ENCODE data around the gene MAP3K20. TPM values are rescaled to one million over a fixed set of nuclear protein-coding genes. Genes with fewer than 3 reads are reported as not detected.

Gene MAP3K20
- polyA plus RNA-seq, 1 of the 3 experiments (the other 2 are of a cell fraction) = 8.5 TPM

- no peaks in the 10 kb centered on the region for H3K9me3 ChIP-seq
- no peaks in the 10 kb centered on the region for H3K4me1 ChIP-seq (ENCODE audit: control insufficient read depth in 1 of 2, insufficient read depth in 2 of 2, low read depth in 1 of 2, low read length in 1 of 2)
- POLR2A ChIA-PET = no interaction called here
- H2AFZ ChIP-seq (ENCODE audit: low read depth) = no peak overlapping the region
- TF ChIP-seq NRF1 (IDR thresholded peaks at IDR 0.05; ENCODE audit: low read depth, low read length) = no peak
- no peak for TF ChIP-seq MAX (IDR thresholded peaks at IDR 0.05; ENCODE audit: low read depth)
- no peak for TF ChIP-seq EP300 (IDR thresholded peaks at IDR 0.05; ENCODE audit: borderline replicate concordance in 1 of 2, low read depth in 1 of 2, low read length in 1 of 2)
- TF ChIP-seq CTCF (IDR thresholded peaks at IDR 0.05) = no peak
- no peak for TF ChIP-seq ELF1 (IDR thresholded peaks at IDR 0.05)
- TF ChIP-seq FOSL2 (IDR thresholded peaks at IDR 0.05; ENCODE audit: borderline replicate concordance, low read depth) = no peak
- TF ChIP-seq SMC3 (IDR thresholded peaks at IDR 0.05; ENCODE audit: low read depth, low read length) = no peak
- no peak overlapping the region for H3K9ac ChIP-seq
- no peaks in the 10 kb centered on the region for H3K79me2 ChIP-seq (ENCODE audit: insufficient read depth)
- 92% methylated on average over 1 of the region's 1 CpG for WGBS (ENCODE audit: low lambda C conversion rate)
- no peak for DNase-seq
- H4K20me1 ChIP-seq (ENCODE audit: insufficient read depth) = no peaks in the 10 kb centered on the region
- H3K27me3 ChIP-seq (ENCODE audit: insufficient read depth) = no peaks in the 10 kb centered on the region
- no peaks in the 10 kb centered on the region for H3F3A ChIP-seq (replicated peaks; ENCODE audit: insufficient read depth)
- no peaks in the 10 kb centered on the region for H3K36me3 ChIP-seq (replicated peaks in 1 of 2; ENCODE audit: control insufficient read depth in 1 of 2, insufficient read depth in 2 of 2, low read length in 1 of 2)
- H3K27ac ChIP-seq (ENCODE audit: low read depth in 2 of 2, low read length in 1 of 2) = no peak overlapping the region
- no peak overlapping the region for H3K4me3 ChIP-seq (ENCODE audit: low read depth in 2 of 2, low read length in 1 of 2)
- H3K4me2 ChIP-seq = no peak overlapping the region
- no peaks in the 10 kb centered on the region for H3K9me2 ChIP-seq
- CTCF ChIA-PET = interaction anchor here (0.7 to 1.3 kb wide), 3 partner anchors 20 to 204 kb away, joined by 3 to 6 read pairs (median 4); no protein-coding TSS in a partner anchor
Observed at GRCh38 chr2:173231042-173231441, 155.4 kb downstream of the MAP3K20 start.

- H3K27ac ChIP-seq (ENCODE audit: low read depth in 2 of 2, low read length in 1 of 2) = no peak overlapping the region
- no peaks in the 10 kb centered on the region for H3K4me1 ChIP-seq (ENCODE audit: control insufficient read depth in 1 of 2, insufficient read depth in 2 of 2, low read depth in 1 of 2, low read length in 1 of 2)
- H3K9ac ChIP-seq = no peak overlapping the region
- ChIA-PET POLR2A (no interaction called here), CTCF (interaction anchor here (0.7 to 1.3 kb wide), 4 partner anchors 21 to 205 kb away, joined by 3 to 6 read pairs (median 4); no protein-coding TSS in a partner anchor)
- no peaks in the 10 kb centered on the region for H3K27me3 ChIP-seq (ENCODE audit: insufficient read depth)
- TF ChIP-seq FOSL2 (IDR thresholded peaks at IDR 0.05; ENCODE audit: borderline replicate concordance, low read depth) = no peak
- TF ChIP-seq RXRA (IDR thresholded peaks at IDR 0.05; ENCODE audit: borderline replicate concordance, low read depth) = no peak
- TF ChIP-seq SMC3 (IDR thresholded peaks at IDR 0.05; ENCODE audit: low read depth, low read length) = no peak
- TF ChIP-seq TAF1 (IDR thresholded peaks at IDR 0.05; ENCODE audit: borderline replicate concordance, low read depth, low read length) = no peak
- TF ChIP-seq CTCF (IDR thresholded peaks at IDR 0.05) = no peak
- TF ChIP-seq FOXM1 (IDR thresholded peaks at IDR 0.05; ENCODE audit: low read depth) = no peak
- TF ChIP-seq IRF3 (IDR thresholded peaks at IDR 0.05; ENCODE audit: low read depth, low read length) = no peak
- TF ChIP-seq RAD21 (IDR thresholded peaks at IDR 0.05; ENCODE audit: low read length) = no peak
- TF ChIP-seq YY1 (IDR thresholded peaks at IDR 0.05; ENCODE audit: low read depth) = no peak
- TF ChIP-seq GATA2 (CRISPR knock-in tag; IDR thresholded peaks at IDR 0.05) = no peak
- TF ChIP-seq EP300 (IDR thresholded peaks at IDR 0.05; ENCODE audit: borderline replicate concordance in 1 of 2, low read depth in 1 of 2, low read length in 1 of 2) = no peak
- no peak for TF ChIP-seq ELF1 (IDR thresholded peaks at IDR 0.05)
- H3K36me3 ChIP-seq (replicated peaks in 1 of 2; ENCODE audit: control insufficient read depth in 1 of 2, insufficient read depth in 2 of 2, low read length in 1 of 2) = no peaks in the 10 kb centered on the region
- H4K20me1 ChIP-seq (ENCODE audit: insufficient read depth) = no peaks in the 10 kb centered on the region
- no peak overlapping the region for H3K4me3 ChIP-seq (ENCODE audit: low read depth in 2 of 2, low read length in 1 of 2)
- no peak overlapping the region for H3K4me2 ChIP-seq
- no peaks in the 10 kb centered on the region for H3K9me3 ChIP-seq
- H2AFZ ChIP-seq (ENCODE audit: low read depth) = no peak overlapping the region
- DNase-seq = no peak
- no peaks in the 10 kb centered on the region for H3F3A ChIP-seq (replicated peaks; ENCODE audit: insufficient read depth)
- no peaks in the 10 kb centered on the region for H3K79me2 ChIP-seq (ENCODE audit: insufficient read depth)
- 92% methylated on average over 1 of the region's 1 CpG for WGBS (ENCODE audit: low lambda C conversion rate)
- H3K9me2 ChIP-seq = no peaks in the 10 kb centered on the region
Observed at GRCh38 chr2:173231465-173231864, 155.8 kb downstream of the MAP3K20 start.

All from SK-N-SH (cell line).